H1 (cell line): ENCODE results near the gene OLFML2B. TPM values are rescaled to one million over a fixed set of nuclear protein-coding genes. Genes with fewer than 3 reads are reported as not detected.

Source experiments
- BACH1 ChIP-seq: IDR thresholded peaks from 2 replicates; pipeline ENCODE4 v1.6.1; 2012; ENCODE audit warnings: low read length, improper control_type of control experiment
- CHD1 ChIP-seq: IDR thresholded peaks from 2 replicates; pipeline ENCODE4 v1.6.1; 2012; ENCODE audit warnings: low read depth, low read length, improper control_type of control experiment
- SP1 ChIP-seq: IDR thresholded peaks from 2 replicates; pipeline ENCODE4 v1.6.1; 2011; ENCODE audit warnings: low read depth, low read length
- SRF ChIP-seq: IDR thresholded peaks from 2 replicates; pipeline ENCODE4 v1.6.1; 2011; ENCODE audit warnings: mild to moderate bottlenecking, low read depth, low read length, moderate library complexity
- TBP ChIP-seq: IDR thresholded peaks from 2 replicates; pipeline ENCODE4 v1.6.1; 2011; ENCODE audit warnings: low read depth, low read length, improper control_type of control experiment
- polyA plus RNA-seq, 7 experiments: library from polyadenylated mRNA; depleted of rRNA in 3 of 7; stranded (reverse) in 5 of 7; unstranded in 2 of 7; fragments of >200 nt in 5 of 7; fragments of 200-250 nt in 2 of 7; gene quantifications; 1 replicate in 5 of 7; 2 replicates in 1 of 7; 4 replicates in 1 of 7; pipeline versions ENCODE4 v1.2.1 to v1.2.3, GENCODE V29; 2011 to 2013; ENCODE audit warnings: missing spikeins in 2 of 7, mixed read lengths in 2 of 7
- total RNA-seq: library from RNA; stranded (reverse); fragmentation: NEBNext Ultra II Directional; extraction: Animal tissue kit (Norgen Biotek cat#: 25700); gene quantifications from 2 replicates; pipeline ENCODE4 v1.2.1, GENCODE V29; 2021

The OLFML2B gene
- total and polyA plus RNA-seq, 2 of the 8 experiments (the other 6 are each of a cell fraction or from before 2014, with no cell fraction given) = 6.5 to 10.4 TPM

DNA sequence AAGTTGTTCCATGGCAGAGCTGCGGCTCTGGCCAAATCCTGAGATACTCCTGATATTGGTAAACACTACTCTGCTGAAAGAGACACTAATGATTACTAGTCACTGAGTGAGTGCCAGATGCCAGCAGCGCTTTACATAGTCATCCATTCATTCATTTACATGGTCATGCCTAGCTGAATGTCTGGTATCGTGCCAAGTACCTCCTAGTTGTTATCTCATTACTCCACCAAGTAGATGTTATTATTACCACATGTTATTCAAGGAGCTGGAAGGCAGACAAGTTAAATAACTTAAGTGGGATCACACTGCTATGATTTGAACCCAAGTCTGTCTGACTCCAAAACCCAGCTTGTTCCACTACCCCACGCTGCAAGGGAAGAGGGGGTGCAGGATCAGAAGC is 4.7 kb downstream of the OLFML2B start (continued):
- TF ChIP-seq SRF (no peak), CHD1 (no peak), TBP (no peak), SP1 (no peak), BACH1 (no peak)
